Activated T-cell treated with anti-CD3 and anti-CD28 coated beads for 4 hours (primary cell): ENCODE data around the gene PRKACA.
"Not testable (repeated sequence)": the region's sequence is repeated elsewhere in the genome, so short reads cannot be mapped to it uniquely, and the experiment has no call there.

ENCODE experiments used
- DNase-seq: peaks from one replicate; pipeline ENCODE4 v3.0.0-alpha.2; 2020

PRKACA gene

DNA sequence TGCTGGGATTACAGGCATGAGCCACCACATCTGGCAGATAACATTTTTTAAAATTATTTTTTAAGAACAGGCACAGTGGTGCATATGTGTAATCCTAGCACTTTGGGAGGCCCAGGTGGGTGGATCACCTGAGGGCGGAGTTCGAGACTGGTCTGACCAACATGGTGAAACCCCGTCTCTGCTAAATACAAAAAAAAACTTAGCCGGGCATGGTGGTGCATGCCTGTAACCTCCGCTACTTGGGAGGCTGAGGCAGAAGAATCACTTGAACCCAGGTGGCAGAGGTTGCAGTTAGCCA, 55.1 kb downstream of the PRKACA start:
- no peak for DNase-seq

GRCh38 chr19:14061751-14062557, 55.6 kb downstream of the PRKACA start, which contains the start of gene PALM3:
Gene PALM3, minus strand, starts transcription at chr19:14062076. Its CDS starts 96 bp downstream, at chr19:14061980.
- DNase-seq, result no peak

DNA sequence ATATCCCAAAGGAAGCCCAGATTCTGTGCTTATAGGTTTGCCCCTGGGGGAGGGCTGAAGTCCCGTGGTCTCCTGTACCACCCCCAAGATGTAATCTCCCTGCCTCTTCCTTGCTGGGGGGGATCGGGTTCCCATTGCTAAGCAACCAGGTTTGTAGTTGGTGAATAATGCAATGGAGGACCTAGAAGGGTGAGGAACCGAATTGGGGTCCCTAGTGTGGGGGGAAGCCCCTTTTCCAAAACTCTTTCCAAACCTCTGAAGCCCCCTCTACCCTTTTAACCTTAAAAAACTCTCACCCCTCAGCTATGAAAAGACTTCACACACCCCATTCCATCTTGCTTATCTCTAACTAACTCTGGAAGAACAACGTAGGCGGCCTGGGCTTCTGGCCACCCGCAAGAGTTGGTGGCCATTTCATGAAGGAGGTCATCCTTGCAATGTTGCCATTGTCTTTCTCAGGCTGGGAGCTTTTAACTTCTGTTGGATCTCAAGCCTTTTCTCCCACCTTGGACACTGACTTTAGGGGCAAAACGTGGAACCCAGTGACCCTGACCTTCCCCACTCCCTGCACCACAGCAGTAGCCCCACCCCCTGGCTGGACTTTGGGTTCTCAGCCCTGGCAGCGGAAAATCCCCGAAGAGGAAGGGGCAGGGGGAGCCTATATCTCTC, 56.3 kb downstream of the PRKACA start:
- DNase-seq, result no peak

- DNase-seq, result no peak
Measured at GRCh38 chr19:14059652-14060155, 57.9 kb downstream of the PRKACA start.

GRCh38 chr19:14059093-14059480, 58.5 kb downstream of the PRKACA start:
- DNase-seq, result no peak

DNA sequence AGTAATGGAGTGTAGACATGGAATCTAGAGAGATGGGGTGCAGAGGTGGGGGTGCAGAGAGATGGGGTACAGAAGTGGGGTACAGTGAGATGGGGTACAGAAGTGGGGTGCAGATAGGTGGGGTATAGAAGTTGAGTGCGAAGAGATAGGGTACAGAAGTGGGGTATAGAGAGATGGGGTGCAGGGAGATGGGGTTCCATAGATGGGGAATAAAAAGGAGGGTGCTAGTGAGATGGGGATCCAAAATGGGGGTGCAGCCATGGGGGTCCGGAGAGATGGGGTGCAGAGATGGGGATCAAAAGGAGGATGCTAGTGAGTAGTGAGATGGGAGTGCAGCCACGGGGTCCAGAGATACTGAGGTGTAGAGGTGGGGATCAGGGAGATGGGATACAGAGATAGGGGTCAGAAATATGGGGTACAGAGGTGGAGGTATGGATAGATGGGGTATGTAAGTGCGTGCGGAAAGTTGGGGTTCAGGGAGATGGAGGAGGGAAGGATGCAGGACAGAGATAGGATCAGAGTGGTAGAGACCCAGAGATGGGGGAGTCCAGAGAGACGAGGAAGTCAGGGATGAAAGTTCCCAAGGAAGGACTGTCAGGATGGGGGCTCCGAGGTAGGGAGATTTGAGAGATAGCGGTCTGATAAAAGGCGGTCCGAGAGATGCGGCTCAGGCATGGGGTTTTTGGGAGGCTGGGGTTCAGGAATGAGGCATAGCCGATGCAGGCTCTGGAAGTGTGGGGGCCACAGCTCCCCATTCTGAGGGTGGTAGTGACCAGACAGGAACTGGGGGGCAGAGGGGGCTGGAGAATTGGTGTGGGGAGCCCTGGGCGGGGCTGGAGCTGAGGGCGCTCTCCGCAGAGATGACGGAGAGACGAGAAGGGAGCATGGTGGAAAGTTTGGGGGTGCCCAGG, 59.1 kb downstream of the PRKACA start:
- DNase-seq, result no peak

GRCh38 chr19:14056741-14057356, 60.7 kb downstream of the PRKACA start:
- no peak for DNase-seq

- no peak for DNase-seq
Measured at GRCh38 chr19:14056069-14056666, 61.4 kb downstream of the PRKACA start.

DNA sequence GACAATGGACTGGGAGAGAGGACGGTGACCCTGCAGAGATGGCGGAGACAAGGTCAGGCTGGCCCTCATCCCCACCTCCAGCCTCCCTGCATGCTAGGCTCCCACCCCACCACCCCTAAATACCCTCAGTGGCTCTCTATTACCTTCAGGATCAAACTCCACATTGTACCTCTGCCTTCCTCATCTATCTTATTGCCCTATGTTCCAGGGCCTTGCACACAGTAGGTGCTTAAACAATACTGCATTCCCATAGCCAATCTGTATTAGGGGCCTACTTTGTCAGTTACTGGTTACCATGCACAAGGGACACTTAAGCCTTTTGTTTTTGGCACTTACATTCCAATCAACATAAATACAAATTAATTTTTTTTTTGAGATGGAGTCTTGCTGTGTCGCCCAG, 62.2 kb downstream of the PRKACA start:
- no peak for DNase-seq

DNA sequence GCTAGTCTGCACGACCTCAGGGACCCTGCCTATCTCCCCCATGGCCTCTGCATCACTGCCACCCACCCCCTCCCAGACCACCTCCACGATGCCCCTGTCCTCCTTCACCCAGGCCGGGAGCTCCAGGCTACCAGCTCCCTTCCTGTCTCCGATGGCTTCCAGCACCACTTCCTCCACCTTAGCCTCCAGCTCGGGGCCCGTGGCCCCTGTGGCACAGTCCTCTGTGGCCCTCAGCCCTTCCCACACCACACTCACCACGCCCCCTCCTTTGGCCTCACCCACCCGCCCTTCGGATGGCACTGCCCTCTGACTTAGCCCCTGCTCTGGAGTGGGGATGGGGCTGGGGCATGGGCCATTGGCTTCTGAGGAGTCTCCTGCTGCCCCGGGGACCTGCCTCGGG, 62.8 kb downstream of the PRKACA start:
- DNase-seq, result no peak

- DNase-seq, result no peak
Measured at GRCh38 chr19:14054099-14054498, 63.5 kb downstream of the PRKACA start.

- no peak for DNase-seq
Measured at GRCh38 chr19:14053500-14053899, 64.1 kb downstream of the PRKACA start.

- no peak for DNase-seq
Measured at GRCh38 chr19:14053032-14053431, 64.5 kb downstream of the PRKACA start.

GRCh38 chr19:14052470-14052869, 65.1 kb downstream of the PRKACA start:
- DNase-seq, result no peak

DNA sequence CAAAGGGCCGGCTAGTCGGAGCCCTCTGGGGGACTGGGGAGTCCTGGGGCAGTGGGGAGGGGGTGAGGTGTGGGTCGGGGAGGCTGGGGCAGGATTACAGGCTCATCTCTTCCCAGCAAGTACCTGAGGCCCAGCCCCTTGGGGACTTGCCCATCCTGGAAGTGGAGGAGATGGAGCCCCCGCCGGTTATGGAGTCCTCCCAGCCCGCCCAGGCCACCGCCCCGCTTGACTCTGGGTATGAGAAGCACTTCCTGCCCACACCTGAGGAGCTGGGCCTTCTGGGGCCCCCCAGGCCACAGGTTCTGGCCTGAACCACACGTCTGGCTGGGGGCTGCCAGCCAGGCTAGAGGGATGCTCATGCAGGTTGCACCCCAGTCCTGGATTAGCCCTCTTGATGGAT, 65.6 kb downstream of the PRKACA start:
- DNase-seq, result no peak

GRCh38 chr19:14050961-14051360, 66.6 kb downstream of the PRKACA start:
- not testable (repeated sequence) for DNase-seq

DNA sequence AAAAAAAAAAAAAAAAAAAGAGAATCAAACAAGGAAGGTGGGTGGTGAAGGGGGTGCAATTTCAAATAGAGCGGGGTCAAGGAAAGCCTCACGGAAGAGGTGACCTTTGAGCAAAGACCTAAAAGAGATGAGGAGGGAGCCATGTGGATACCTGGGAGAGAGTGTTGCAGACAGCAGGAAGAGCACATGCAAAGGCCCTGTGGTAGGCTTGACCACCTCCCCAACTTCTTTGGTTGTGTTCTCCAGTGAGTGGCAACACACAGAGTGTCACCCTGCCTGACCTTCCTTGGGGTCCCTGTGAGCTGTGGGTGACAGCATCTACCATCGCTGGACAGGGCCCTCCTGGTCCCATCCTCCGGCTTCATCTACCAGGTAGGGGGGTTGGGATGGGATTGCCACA, 67.0 kb downstream of the PRKACA start:
- DNase-seq, result no peak

DNA sequence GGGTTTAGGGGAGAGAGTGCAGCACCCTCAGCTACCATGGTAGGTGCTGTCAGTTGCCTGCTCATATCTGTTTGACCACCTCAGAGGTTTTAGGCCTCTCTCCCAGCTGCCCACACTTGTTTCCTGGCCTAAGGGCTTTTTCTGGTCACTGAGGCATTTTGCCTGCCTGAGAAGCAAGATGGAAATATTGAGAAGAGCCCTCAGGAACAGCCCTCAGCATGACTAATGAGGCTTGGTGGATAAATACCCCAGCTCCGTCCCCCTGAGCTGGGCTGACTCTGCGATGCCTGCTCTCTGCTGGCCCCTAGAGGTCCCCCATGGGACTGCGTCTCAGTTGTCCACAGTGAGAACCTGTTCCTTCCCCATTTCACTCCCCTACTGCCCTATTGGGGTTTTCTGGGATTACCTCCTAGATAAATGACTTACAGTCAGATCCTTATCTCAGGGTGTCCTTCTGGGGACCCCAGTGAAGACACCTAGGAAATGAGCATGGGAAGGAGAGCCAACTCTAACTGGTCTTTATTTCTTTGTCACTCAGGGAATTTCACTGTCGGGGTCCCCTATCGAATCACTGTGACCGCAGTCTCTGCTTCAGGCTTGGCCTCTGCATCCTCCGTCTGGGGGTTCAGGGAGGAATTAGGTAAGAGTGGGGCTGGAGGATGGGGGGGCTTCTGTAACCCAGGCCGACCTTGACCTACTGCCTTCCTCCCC, 69.0 kb downstream of the PRKACA start:
- peak; percentile 77 for DNase-seq

- not testable (repeated sequence) for DNase-seq
Measured at GRCh38 chr19:14047866-14048265, 69.7 kb downstream of the PRKACA start.

- DNase-seq, result not testable (repeated sequence)
Measured at GRCh38 chr19:14042659-14043608, 74.6 kb downstream of the PRKACA start.
